K562 (cell line): ENCODE measurements around the gene MLN. TPM values are rescaled to one million over a fixed set of nuclear protein-coding genes. Genes with fewer than 3 reads are reported as not detected.

Experiments
- ARID1B ChIP-seq: fragments of 450-650 bp; IDR thresholded peaks from 2 replicates; pipeline ENCODE4 v1.6.1; 2016; ENCODE audit warnings: antibody characterized with exemption, mild to moderate bottlenecking, inconsistent platforms
- CBFA2T2 ChIP-seq: fragments of 450-650 bp; conservative IDR thresholded peaks from 2 replicates; pipeline ENCODE4 v1.6.1; 2017; ENCODE audit warnings: mild to moderate bottlenecking
- CBFA2T3 ChIP-seq: fragments of 450-650 bp; IDR thresholded peaks from 2 replicates; pipeline ENCODE4 v1.6.1; 2017
- CBX3 ChIP-seq, 2 experiments: IDR thresholded peaks; 1 replicate in 1 of 2; 2 replicates in 1 of 2; pipeline ENCODE4 v1.6.1; 2012; ENCODE audit warnings: inconsistent platforms in 2 of 2, low read length in 2 of 2, borderline replicate concordance in 1 of 2, control low read depth in 1 of 2
- CREBBP ChIP-seq: IDR thresholded peaks from one replicate; pipeline ENCODE4 v1.6.1; 2012; ENCODE audit warnings: low read depth, mild to moderate bottlenecking, control low read depth, inconsistent platforms, low read length
- CSDE1 ChIP-seq, 2 experiments: fragments of 450-650 bp; IDR thresholded peaks; 2 replicates each; pipeline ENCODE4 v1.6.1; 2016; ENCODE audit warnings: mild to moderate bottlenecking in 1 of 2
- CTCFL ChIP-seq: IDR thresholded peaks from 2 replicates; pipeline ENCODE4 v1.6.1; 2011; ENCODE audit warnings: borderline replicate concordance, low read depth, mild to moderate bottlenecking, moderate library complexity, low read length; ENCODE audit not compliant: insufficient read depth, poor library complexity, severe bottlenecking
- ESRRA ChIP-seq: fragments of 450-650 bp; IDR thresholded peaks from 2 replicates; pipeline ENCODE4 v1.6.1; 2014; ENCODE audit warnings: low read depth, mild to moderate bottlenecking, moderate library complexity, borderline replicate concordance
- HNRNPLL ChIP-seq: fragments of 200-400 bp; formaldehyde crosslinking; IDR thresholded peaks from 2 replicates; pipeline ENCODE4 v1.6.1; 2017; ENCODE audit warnings: low read length, low read depth, mild to moderate bottlenecking; ENCODE audit not compliant: poor library complexity, severe bottlenecking
- IRF1 ChIP-seq: sonication (generic); formaldehyde crosslinking; IDR thresholded peaks from 2 replicates; pipeline ENCODE4 v1.8.0; 2022; ENCODE audit warnings: missing genetic modification reagents, mild to moderate bottlenecking, borderline replicate concordance
- MAFK ChIP-seq: IDR thresholded peaks from 2 replicates; pipeline ENCODE4 v1.6.1; 2011; ENCODE audit warnings: low read length, improper control_type of control experiment
- NKRF ChIP-seq: fragments of 450-650 bp; IDR thresholded peaks from 2 replicates; pipeline ENCODE4 v1.6.1; 2016; ENCODE audit warnings: borderline replicate concordance
- UBTF ChIP-seq, 2 experiments: IDR thresholded peaks; 2 replicates each; pipeline ENCODE4 v1.6.1; 2012; ENCODE audit warnings: improper control_type of control experiment in 2 of 2, low read depth in 2 of 2, low read length in 2 of 2, borderline replicate concordance in 1 of 2
- YBX1 ChIP-seq: fragments of 450-650 bp; IDR thresholded peaks from 2 replicates; pipeline ENCODE4 v1.7.1; 2016; ENCODE audit warnings: mild to moderate bottlenecking
- ZNF133 ChIP-seq: fragments of 250-450 bp; sonication (Bioruptor Pico); IDR thresholded peaks from 2 replicates; pipeline ENCODE4 v1.4.0; 2020; ENCODE audit warnings: mild to moderate bottlenecking
- ZNF174 ChIP-seq: fragments of 250-450 bp; sonication (Bioruptor Pico); IDR thresholded peaks from 2 replicates; pipeline ENCODE4 v1.4.0; 2020; ENCODE audit warnings: mild to moderate bottlenecking
- ZNF197 ChIP-seq: fragments of 200-800 bp; sonication (Bioruptor generic); IDR thresholded peaks from 2 replicates; pipeline ENCODE4 v1.6.1; 2016; ENCODE audit warnings: low read depth, missing genetic modification characterization, missing compliant biosample characterization
- ZNF212 ChIP-seq: fragments of 450-650 bp; formaldehyde crosslinking; IDR thresholded peaks from 2 replicates; pipeline ENCODE4 v1.4.0; 2020; ENCODE audit warnings: mild to moderate bottlenecking
- ZNF316 ChIP-seq: fragments of 450-650 bp; IDR thresholded peaks from 2 replicates; pipeline ENCODE4 v1.6.1; 2016
- ZNF436 ChIP-seq: fragments of 250-450, 450-650 bp; sonication (Bioruptor Pico); formaldehyde crosslinking; IDR thresholded peaks from 2 replicates; pipeline ENCODE4 v1.7.0; 2020; ENCODE audit warnings: mild to moderate bottlenecking
- ZNF586 ChIP-seq: fragments of 450-650 bp; formaldehyde crosslinking; conservative IDR thresholded peaks from 2 replicates; pipeline ENCODE4 v1.4.0; 2020; ENCODE audit warnings: mild to moderate bottlenecking, moderate library complexity
- polyA plus RNA-seq, 8 experiments: library from polyadenylated mRNA; depleted of rRNA in 4 of 8; stranded (reverse) in 5 of 8; unstranded in 3 of 8; fragments of >200 nt; fragmentation: Nextera tagmentation in 2 of 8; fragmentation: Illumina TruSeq in 1 of 8; extraction: Ambion mirVana in 2 of 8; extraction: Trizol in 1 of 8; gene quantifications; 2 replicates each; pipeline versions ENCODE4 v1.2.1 to v1.2.3, GENCODE V29; 2011 to 2014; ENCODE audit warnings: inconsistent platforms in 1 of 8, missing spikeins in 1 of 8
- total RNA-seq, 7 experiments: library from RNA; depleted of rRNA in 6 of 7; stranded (reverse); fragments of >200 nt in 6 of 7; fragmentation: Illumina TruSeq in 2 of 7; extraction: Trizol in 2 of 7; gene quantifications; 2 replicates each; pipeline versions ENCODE4 v1.2.1 to v1.2.3, GENCODE V29; 2011 to 2021; ENCODE audit warnings: low replicate concordance in 1 of 7

MLN gene
- total and polyA plus RNA-seq, 9 of the 15 experiments (the other 6 are each of a cell fraction or from before 2014, with no cell fraction given): not detected

GRCh38 chr6:33788694-33789549, 14.9 kb downstream of the MLN start, which contains the start of gene LEMD2 (continued):
- TF ChIP-seq CTCFL: peak; percentile 2
- peak in 1 of 2 experiments; percentile 100; a peak in 2 of 4 replicates for TF ChIP-seq CSDE1 (IDR thresholded peaks at IDR 0.05)
- no peak for TF ChIP-seq ZNF586 (CRISPR knock-in tag)
- no peak for TF ChIP-seq IRF1 (CRISPR knock-in tag)
- peak in 1 of 2 experiments; percentile 65; a peak in 1 of 3 replicates for TF ChIP-seq CBX3 (IDR thresholded peaks at IDR 0.05; ENCODE audit: borderline replicate concordance in 1 of 2, low read length in 2 of 2)
- no peak for TF ChIP-seq CREBBP
- TF ChIP-seq ARID1B: no peak
- peak; percentile 99 for TF ChIP-seq ZNF197 (CRISPR knock-in tag)
- peak; percentile 89 for TF ChIP-seq HNRNPLL
- no peak for TF ChIP-seq CBFA2T2
- no peak for TF ChIP-seq ZNF174 (CRISPR knock-in tag)
- TF ChIP-seq NKRF: no peak; the same call in 1 of the 2 replicates
- TF ChIP-seq YBX1: 0 out of 2 replicates have a peak, but pooled peaks have one; percentile 40
- peak; percentile 54 to 92; a peak in 2 of 4 replicates for TF ChIP-seq UBTF (IDR thresholded peaks at IDR 0.05; ENCODE audit: borderline replicate concordance in 1 of 2, low read depth in 2 of 2, low read length in 2 of 2)
- TF ChIP-seq ESRRA: no peak; the same call in 1 of the 2 replicates
- TF ChIP-seq CBFA2T3: no peak
- peak; percentile 32; the same call in 1 of the 2 replicates for TF ChIP-seq MAFK
- peak; percentile 63 for TF ChIP-seq ZNF316
- no peak for TF ChIP-seq ZNF212 (CRISPR knock-in tag)
- no peak for TF ChIP-seq ZNF133 (CRISPR knock-in tag)
- TF ChIP-seq ZNF436 (CRISPR knock-in tag): no peak
